Neural progenitor cell (in vitro differentiated cells): ENCODE measurements around the gene MTAP. TPM values are rescaled to one million over a fixed set of nuclear protein-coding genes. Genes with fewer than 3 reads are reported as not detected.

Experiments used
- DNase-seq: peaks from one replicate; pipeline ENCODE4 v3.0.0-alpha.2; 2016; ENCODE audit warnings: low spot score
- H2AFZ ChIP-seq: fragments of 200-600 bp; sonication (generic); replicated peaks from 2 replicates; pipeline ENCODE4 v1.6.1; 2016; ENCODE audit warnings: antibody characterized with exemption
- H3F3A ChIP-seq: fragments of 200-600 bp; sonication (generic); 2 replicates; pipeline ENCODE4 v1.6.1; 2016; ENCODE audit warnings: antibody characterized with exemption, low read depth
- H3K27ac ChIP-seq: fragments of 200-600 bp; sonication (generic); 2 replicates; pipeline ENCODE4 v1.5.1; 2016; ENCODE audit warnings: mild to moderate bottlenecking
- H3K27me3 ChIP-seq: fragments of 200-600 bp; sonication (generic); 2 replicates; pipeline ENCODE4 v1.6.1; 2016; ENCODE audit warnings: mild to moderate bottlenecking, moderate library complexity
- H3K36me3 ChIP-seq: fragments of 200-600 bp; sonication (generic); 2 replicates; pipeline ENCODE4 v1.5.1; 2016
- H3K4me1 ChIP-seq: fragments of 200-600 bp; sonication (generic); 2 replicates; pipeline ENCODE4 v1.6.1; 2016; ENCODE audit warnings: mixed run types
- H3K4me2 ChIP-seq: fragments of 200-600 bp; sonication (generic); 2 replicates; pipeline ENCODE4 v1.6.1; 2016
- H3K4me3 ChIP-seq: fragments of 200-600 bp; sonication (generic); 2 replicates; pipeline ENCODE4 v1.5.1; 2016
- H3K79me2 ChIP-seq: fragments of 200-600 bp; sonication (generic); 2 replicates; pipeline ENCODE4 v1.6.1; 2016; ENCODE audit warnings: low read depth
- H3K9ac ChIP-seq: fragments of 200-600 bp; sonication (generic); 2 replicates; pipeline ENCODE4 v1.6.1; 2016
- H3K9me3 ChIP-seq: fragments of 200-600 bp; sonication (generic); 2 replicates; pipeline ENCODE4 v1.5.1; 2016; ENCODE audit warnings: low read depth
- H4K20me1 ChIP-seq: fragments of 200-600 bp; sonication (generic); 2 replicates; pipeline ENCODE4 v1.6.1; 2016; ENCODE audit warnings: low read depth
- H3K27ac Mint-ChIP-seq: 3 replicates; pipeline ENCODE4 v1.8.0; 2021; ENCODE audit warnings: mixed read lengths
- H3K27me3 Mint-ChIP-seq: 2 replicates; pipeline ENCODE4 v1.8.0; 2022; ENCODE audit warnings: low read depth, mild to moderate bottlenecking, inconsistent platforms, moderate library complexity, mixed read lengths; ENCODE audit not compliant: insufficient read depth
- H3K36me3 Mint-ChIP-seq: 3 replicates; pipeline ENCODE4 v1.8.0; 2021; ENCODE audit warnings: mixed read lengths
- H3K4me1 Mint-ChIP-seq: 3 replicates; pipeline ENCODE4 v1.8.0; 2021; ENCODE audit warnings: mixed read lengths
- H3K4me3 Mint-ChIP-seq: 3 replicates; pipeline ENCODE4 v1.8.0; 2021; ENCODE audit warnings: mild to moderate bottlenecking, moderate library complexity, mixed read lengths
- H3K9me3 Mint-ChIP-seq: 3 replicates; pipeline ENCODE4 v1.8.0; 2020; ENCODE audit warnings: mixed read lengths
- CTCF ChIP-seq: fragments of 200-600 bp; sonication (generic); IDR thresholded peaks from 2 replicates; pipeline ENCODE4 v1.5.1; 2017; ENCODE audit warnings: antibody characterized with exemption, mild to moderate bottlenecking
- EZH2 ChIP-seq: fragments of 200-600 bp; sonication (generic); IDR thresholded peaks from 2 replicates; pipeline ENCODE4 v1.6.1; 2017; ENCODE audit warnings: antibody characterized with exemption, mild to moderate bottlenecking, moderate library complexity
- EZH2phosphoT487 ChIP-seq: fragments of 200-600 bp; sonication (generic); IDR thresholded peaks from 2 replicates; pipeline ENCODE4 v1.6.1; 2017; ENCODE audit warnings: antibody characterized with exemption
- total RNA-seq: library from RNA; depleted of rRNA; stranded (reverse); fragments of >200 nt; gene quantifications from 2 replicates; pipeline ENCODE4 v1.2.3, GENCODE V29; 2015; ENCODE audit warnings: low replicate concordance

Gene MTAP
- total RNA-seq, 1 donor from 2014 or later, result 21.6 TPM

GRCh38 chr9:21806644-21807043, 4.2 kb downstream of the MTAP start:
- H3K4me3 Mint-ChIP-seq, result no peak overlapping the region
- H3K4me2 ChIP-seq, result no peak overlapping the region
- H3K27ac Mint-ChIP-seq, result no peak overlapping the region

DNA sequence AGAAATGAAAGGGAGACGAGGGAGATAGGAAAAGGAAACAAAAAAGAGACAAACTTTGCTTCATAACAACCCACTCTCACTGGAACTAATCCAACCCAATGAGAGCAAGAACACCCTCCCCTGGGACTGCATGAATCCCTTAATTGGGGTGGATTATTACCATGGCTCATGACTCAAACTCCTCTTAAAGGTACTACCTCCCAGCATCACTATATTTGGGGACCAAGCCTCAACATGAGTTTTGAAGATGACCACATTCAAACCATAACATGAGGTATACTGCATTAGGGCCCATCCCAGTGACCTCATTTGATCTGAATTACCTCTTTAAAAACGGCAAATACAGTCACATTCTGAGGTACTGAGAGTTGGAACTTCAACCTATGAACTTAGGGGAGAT, 8.0 kb downstream of the MTAP start:
- H3K9me3 ChIP-seq, result no peaks in the 10 kb centered on the region
- H3K27ac ChIP-seq, result no peak overlapping the region
- Mint-ChIP-seq H3K27me3 (peaks cover 3% of the 10 kb centered on the region), H3K4me3 (no peak overlapping the region), H3K36me3 (peaks cover 38% of the 10 kb centered on the region), H3K9me3 (no peaks in the 10 kb centered on the region), H3K27ac (no peak overlapping the region), H3K4me1 (peaks cover 13% of the 10 kb centered on the region)
- H4K20me1 ChIP-seq, result peaks cover 60% of the 10 kb centered on the region
- TF ChIP-seq CTCF (no peak), EZH2 (no peak), EZH2phosphoT487 (no peak)
- no peak overlapping the region for H2AFZ ChIP-seq
- no peak overlapping the region for H3K4me2 ChIP-seq
- peaks cover 10% of the 10 kb centered on the region for H3F3A ChIP-seq
- H3K4me3 ChIP-seq, result no peak overlapping the region
- no peak overlapping the region for H3K9ac ChIP-seq
- H3K36me3 ChIP-seq, result no peaks in the 10 kb centered on the region
- H3K79me2 ChIP-seq, result peaks cover 63% of the 10 kb centered on the region
- no peak for DNase-seq
- H3K27me3 ChIP-seq, result no peaks in the 10 kb centered on the region
- H3K4me1 ChIP-seq, result peaks cover 4% of the 10 kb centered on the region

More at GRCh38 chr9:21806644-21807043, 4.2 kb downstream of the MTAP start:
- no peak overlapping the region for H3K4me3 ChIP-seq
- peaks cover 2% of the 10 kb centered on the region for H3K27me3 ChIP-seq
- H3K4me1 ChIP-seq, result peaks cover 14% of the 10 kb centered on the region
- Mint-ChIP-seq H3K27me3 (peaks cover 8% of the 10 kb centered on the region), H3K4me1 (peaks cover 31% of the 10 kb centered on the region), H3K36me3 (peaks cover 28% of the 10 kb centered on the region), H3K9me3 (no peaks in the 10 kb centered on the region)
- no peak for TF ChIP-seq EZH2
- TF ChIP-seq CTCF, result no peak
- no peak for TF ChIP-seq EZH2phosphoT487
- peaks cover 54% of the 10 kb centered on the region for H4K20me1 ChIP-seq
- no peak for DNase-seq
- peaks cover 64% of the 10 kb centered on the region for H3K79me2 ChIP-seq
- no peaks in the 10 kb centered on the region for H3K9me3 ChIP-seq
- H3K9ac ChIP-seq, result no peak overlapping the region
- no peak overlapping the region for H3K27ac ChIP-seq
- peaks cover 4% of the 10 kb centered on the region for H3F3A ChIP-seq
- H2AFZ ChIP-seq, result no peak overlapping the region
- no peaks in the 10 kb centered on the region for H3K36me3 ChIP-seq

DNA sequence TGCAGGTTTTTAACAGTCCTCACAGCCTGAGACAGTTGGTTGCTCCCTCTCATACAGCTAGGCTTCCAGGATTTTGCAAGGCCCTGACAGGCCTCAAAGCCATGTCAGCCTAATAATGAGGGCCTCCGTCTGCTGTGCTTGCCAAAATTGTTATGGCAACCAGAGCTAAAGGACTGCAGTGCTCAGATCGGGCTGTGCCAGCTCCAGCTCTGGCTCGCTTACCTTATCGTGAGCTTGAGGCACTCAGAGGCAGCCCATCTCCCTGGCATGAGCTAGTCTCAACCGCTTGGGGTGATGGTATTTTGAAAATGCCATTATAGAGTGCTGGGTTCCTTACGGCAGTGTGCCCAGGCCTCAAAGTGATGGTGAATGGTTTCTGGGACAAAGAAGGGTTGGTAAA, 8.4 kb downstream of the MTAP start:
- H3K27ac ChIP-seq, result no peak overlapping the region
- H3K36me3 ChIP-seq, result peaks cover 4% of the 10 kb centered on the region
- H3K4me2 ChIP-seq, result no peak overlapping the region
- H3K9me3 Mint-ChIP-seq, result no peaks in the 10 kb centered on the region
- peaks cover 56% of the 10 kb centered on the region for H4K20me1 ChIP-seq
- no peak overlapping the region for H3K4me3 ChIP-seq
- no peak overlapping the region for H3K9ac ChIP-seq
- no peak overlapping the region for H2AFZ ChIP-seq
- peaks cover 2% of the 10 kb centered on the region for H3K27me3 Mint-ChIP-seq
- peaks cover 4% of the 10 kb centered on the region for H3K4me1 ChIP-seq
- H3K79me2 ChIP-seq, result peaks cover 63% of the 10 kb centered on the region
- H3F3A ChIP-seq, result peaks cover 10% of the 10 kb centered on the region
- H3K4me3 Mint-ChIP-seq, result no peak overlapping the region
- no peak for DNase-seq
- peaks cover 8% of the 10 kb centered on the region for H3K4me1 Mint-ChIP-seq
- H3K36me3 Mint-ChIP-seq, result peaks cover 37% of the 10 kb centered on the region
- TF ChIP-seq EZH2phosphoT487, result no peak
- no peak for TF ChIP-seq EZH2
- TF ChIP-seq CTCF, result no peak
- H3K27me3 ChIP-seq, result no peaks in the 10 kb centered on the region
- H3K9me3 ChIP-seq, result no peaks in the 10 kb centered on the region
- no peak overlapping the region for H3K27ac Mint-ChIP-seq
